Measurements from ENCODE around the gene TCP11X2. TPM values are rescaled to one million over a fixed set of nuclear protein-coding genes. Genes with fewer than 3 reads are reported as not detected.
"Not testable (repeated sequence)": the region's sequence is repeated elsewhere in the genome, so short reads cannot be mapped to it uniquely, and the experiment has no call there.

TCP11X2 gene
- not detected for total RNA-seq

DNA sequence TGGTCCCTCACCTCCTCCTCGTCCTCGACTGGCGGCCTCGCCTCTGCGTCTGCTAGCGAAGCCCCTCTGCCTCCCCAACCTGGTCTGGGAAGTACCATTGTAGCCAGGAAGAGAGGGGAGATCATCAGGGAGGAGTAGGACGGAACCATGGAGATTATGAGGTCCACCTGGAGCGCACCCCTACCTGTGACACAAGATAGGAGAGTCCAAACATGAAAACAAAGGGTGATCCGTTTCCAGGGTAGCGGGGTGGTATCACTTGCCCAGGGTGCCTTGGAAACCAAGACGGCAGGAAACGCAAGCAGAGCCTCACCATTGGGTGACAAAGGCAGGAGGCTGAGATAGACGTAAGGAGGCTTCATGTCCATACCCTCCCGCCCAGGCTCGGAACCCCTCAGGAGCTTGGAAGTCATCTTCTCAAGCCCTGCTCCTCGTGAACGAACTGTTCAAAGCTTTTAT, at the start of gene TCP11X2:
Gene TCP11X2 (minus strand): TSS at position 51 of the 459 bp plus-strand sequence.
- DNase-seq; ATAC-seq; H3K27ac ChIP-seq; H3K4me1 ChIP-seq; H3K27me3 ChIP-seq; intact Hi-C loops (cut with DNase I); H3K4me3 ChIP-seq; H3K9me3 ChIP-seq; H3K36me3 ChIP-seq (replicated peaks in 1 of 2; ENCODE audit: insufficient read depth in 1 of 2, low read depth in 2 of 2): not testable (repeated sequence)
- WGBS, 2 donors = 19% methylated on average over 7 of the region's 17 CpGs; no CpG with 5 or more reads in 1 of the 2 donors

DNA sequence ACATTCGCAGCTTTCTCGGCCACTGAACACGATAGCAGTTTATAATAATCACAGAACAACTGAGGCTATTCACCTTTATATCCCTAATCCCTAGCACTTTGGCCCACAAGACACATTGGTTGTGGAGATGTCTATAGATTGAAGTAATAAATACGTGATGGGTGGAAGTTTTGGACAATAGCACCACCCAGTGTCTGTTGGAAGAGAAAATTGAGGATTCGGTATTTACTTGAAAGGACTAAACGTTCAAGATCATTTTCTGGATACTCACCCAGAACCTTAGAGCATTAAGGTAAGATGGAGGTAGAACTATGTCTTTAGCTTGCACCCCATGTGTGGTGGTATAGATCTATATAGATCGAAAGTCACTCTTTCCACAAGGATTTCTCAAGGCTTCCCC, 45.7 kb upstream of the TCP11X2 start:
- intact Hi-C loops (cut with DNase I) = no loop called here
- Histone ChIP-seq H3K36me3 (replicated peaks in 1 of 2; ENCODE audit: insufficient read depth in 1 of 2, low read depth in 2 of 2) (no peaks in the 10 kb centered on the region), H3K27ac (no peak overlapping the region), H3K27me3 (no peaks in the 10 kb centered on the region), H3K4me3 (no peak overlapping the region), H3K9me3 (no peaks in the 10 kb centered on the region), H3K4me1 (peaks cover 8% of the 10 kb centered on the region)
- 47 to 49% methylated on average over 7 of the region's 7 CpGs for WGBS, 2 donors
- DNase-seq (no peak), ATAC-seq (no peak)
- TF ChIP-seq CTCF (IDR thresholded peaks at IDR 0.05) (peak in 1 of 7 experiments; percentile 20), POLR2A (IDR thresholded peaks at IDR 0.05) (no peak)

- no peak within 1 kb of the TSS for H3K27ac ChIP-seq
- intact Hi-C loops (cut with DNase I) = no loop called here
- peak; percentile 95 for ATAC-seq
Observed at GRCh38 chrX:102515975-102516941, 44.6 kb upstream of the TCP11X2 start, which contains the start of gene TMSB15A. TSS of gene TMSB15A (minus strand) at chrX:102516739.

GRCh38 chrX:102514536-102514935, 42.9 kb upstream of the TCP11X2 start:
- no peak for DNase-seq
- H3K36me3 ChIP-seq (replicated peaks in 1 of 2; ENCODE audit: insufficient read depth in 1 of 2, low read depth in 2 of 2) = no peaks in the 10 kb centered on the region
- no peak for ATAC-seq
- peaks cover 8% of the 10 kb centered on the region for H3K4me1 ChIP-seq
- intact Hi-C loops (cut with DNase I) = no loop called here
- no peaks in the 10 kb centered on the region for H3K27me3 ChIP-seq
- no peaks in the 10 kb centered on the region for H3K9me3 ChIP-seq
- no peak for TF ChIP-seq POLR2A (IDR thresholded peaks at IDR 0.05)
- TF ChIP-seq CTCF (IDR thresholded peaks at IDR 0.05) = no peak
- WGBS, 2 donors = 93 to 100% methylated on average over 1 of the region's 1 CpG
- H3K4me3 ChIP-seq = no peak overlapping the region
- no peak overlapping the region for H3K27ac ChIP-seq

More at GRCh38 chrX:102515975-102516941, 44.6 kb upstream of the TCP11X2 start, which contains the start of gene TMSB15A:
- Histone ChIP-seq H3K4me1 (peaks cover 8% of the 10 kb centered on the region), H3K27me3 (no peaks in the 10 kb centered on the region), H3K36me3 (replicated peaks in 1 of 2; ENCODE audit: insufficient read depth in 1 of 2, low read depth in 2 of 2) (no peaks in the 10 kb centered on the region), H3K4me3 (peak within 1 kb of the TSS in 1 of 2 donors; percentile 20), H3K9me3 (no peaks in the 10 kb centered on the region)
- 0% methylated on average over 11 to 19 of the region's 62 CpGs for WGBS, 2 donors
- TF ChIP-seq POLR2A (IDR thresholded peaks at IDR 0.05) (no peak), CTCF (IDR thresholded peaks at IDR 0.05) (no peak)
- DNase-seq = peak; percentile 69 to 81 (median 72)

DNA sequence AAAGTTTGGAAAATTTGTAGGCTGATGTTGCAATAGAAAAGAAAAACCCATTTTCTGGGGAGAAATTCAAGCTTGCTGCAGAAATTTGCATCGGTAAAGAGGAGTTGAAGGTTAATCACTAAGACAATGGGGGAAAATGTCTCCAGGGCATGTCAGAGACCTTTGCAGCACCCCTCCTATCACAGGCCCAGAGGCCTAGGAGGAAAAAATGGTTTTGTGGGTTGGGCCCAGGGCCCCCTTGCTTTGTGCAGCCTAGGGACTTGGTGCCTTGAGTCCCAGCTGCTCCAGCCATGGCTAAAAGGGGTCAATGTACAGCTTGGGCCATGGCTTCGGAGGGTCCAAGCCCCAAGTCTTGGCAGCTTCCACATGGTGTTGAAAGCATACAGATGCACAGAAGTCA, 27.1 kb upstream of the TCP11X2 start:
- Histone ChIP-seq H3K27ac (no peak overlapping the region), H3K27me3 (no peaks in the 10 kb centered on the region), H3K4me3 (no peak overlapping the region), H3K36me3 (replicated peaks in 1 of 2; ENCODE audit: insufficient read depth in 1 of 2, low read depth in 2 of 2) (no peaks in the 10 kb centered on the region), H3K9me3 (no peaks in the 10 kb centered on the region), H3K4me1 (no peaks in the 10 kb centered on the region)
- WGBS, 2 donors = 90 to 93% methylated on average over 1 to 2 of the region's 2 CpGs
- ATAC-seq = no peak
- no peak for DNase-seq
- intact Hi-C loops (cut with DNase I) = no loop called here
- no peak for TF ChIP-seq CTCF (IDR thresholded peaks at IDR 0.05)
- no peak for TF ChIP-seq POLR2A (IDR thresholded peaks at IDR 0.05)
